Stimulated activated CD8-positive, alpha-beta memory T cell treated with anti-CD3 and anti-CD28 coated beads, Interleukin-7, amount 100 ng/mL, for 48 hours (primary cell): ENCODE results near the gene CDC14A.
"Not testable (repeated sequence)": the region's sequence is repeated elsewhere in the genome, so short reads cannot be mapped to it uniquely, and the experiment has no call there.

ENCODE experiments used
- DNase-seq, 2 donors: peaks; one replicate each; pipeline ENCODE4 v3.0.0-alpha.2; 2020; ENCODE audit warnings: low read depth in 1 of 2; ENCODE audit errors: extremely low read depth in 1 of 2

The CDC14A gene

GRCh38 chr1:100331146-100331545 lies 21.2 kb upstream of the CDC14A start:
- not testable (repeated sequence) for DNase-seq

GRCh38 chr1:100332331-100332730 lies 20.0 kb upstream of the CDC14A start:
- no peak for DNase-seq

GRCh38 chr1:100335436-100335835 lies 16.9 kb upstream of the CDC14A start:
- no peak for DNase-seq

GRCh38 chr1:100337878-100338277 lies 14.4 kb upstream of the CDC14A start:
- not testable (repeated sequence) for DNase-seq

GRCh38 chr1:100339735-100340134 lies 12.6 kb upstream of the CDC14A start:
- DNase-seq = not testable (repeated sequence)

GRCh38 chr1:100340494-100340893 lies 11.8 kb upstream of the CDC14A start:
- no peak for DNase-seq

- no peak for DNase-seq
These were observed 10.0 kb upstream of the CDC14A start for GRCh38 chr1:100342348-100342747.

- no peak for DNase-seq
These were observed 8.4 kb upstream of the CDC14A start for GRCh38 chr1:100343897-100344296.

- DNase-seq = no peak
These were observed 7.5 kb upstream of the CDC14A start for GRCh38 chr1:100344774-100345173.

GRCh38 chr1:100346387-100346786 lies 5.9 kb upstream of the CDC14A start:
- DNase-seq = no peak

- no peak for DNase-seq
These were observed 5.0 kb upstream of the CDC14A start for GRCh38 chr1:100347009-100347966.

- no peak for DNase-seq
These were observed 3.7 kb upstream of the CDC14A start for GRCh38 chr1:100348549-100349144.

GRCh38 chr1:100349246-100349645 lies 3.1 kb upstream of the CDC14A start:
- no peak for DNase-seq

GRCh38 chr1:100350787-100351094 lies 1.6 kb upstream of the CDC14A start:
- peak in 1 of 2 donors; percentile 1 for DNase-seq

- DNase-seq = peak; percentile 77 to 85
These were observed 1.0 kb upstream of the CDC14A start for GRCh38 chr1:100351095-100351887.

GRCh38 chr1:100353071-100353801 lies 930 bp downstream of the CDC14A start:
- DNase-seq = peak; percentile 7 to 21

GRCh38 chr1:100353988-100354387 lies 1.7 kb downstream of the CDC14A start:
- DNase-seq = no peak

GRCh38 chr1:100354971-100355394 lies 2.7 kb downstream of the CDC14A start:
- DNase-seq = no peak

- DNase-seq = no peak
These were observed 5.9 kb downstream of the CDC14A start for GRCh38 chr1:100358210-100358609.

GRCh38 chr1:100359139-100359538 lies 6.8 kb downstream of the CDC14A start:
- DNase-seq = no peak
